NB4 (cell line): ENCODE measurements around the gene RAB6A.

ENCODE experiments used
- DNase-seq: peaks from one replicate; pipeline ENCODE4 v3.0.0; 2010; ENCODE audit warnings: low read depth
- H3K4me3 ChIP-seq: one replicate; pipeline ENCODE4 v1.5.1; 2011; ENCODE audit warnings: mild to moderate bottlenecking, low read depth, low read length, moderate library complexity
- CTCF ChIP-seq: IDR thresholded peaks from one replicate; pipeline ENCODE4 v1.5.1; 2012; ENCODE audit warnings: low read depth, low read length
- MAX ChIP-seq: IDR thresholded peaks from 2 replicates; pipeline ENCODE4 v1.6.1; 2011; ENCODE audit warnings: low read depth, low read length
- MYC ChIP-seq: IDR thresholded peaks from 2 replicates; pipeline ENCODE4 v1.6.1; 2011; ENCODE audit warnings: low read depth, low read length
- POLR2A ChIP-seq: IDR thresholded peaks from 2 replicates; pipeline ENCODE4 v1.6.1; 2011; ENCODE audit warnings: mild to moderate bottlenecking; ENCODE audit not compliant: insufficient read length; ENCODE audit errors: extremely low read depth

The RAB6A gene

GRCh38 chr11:73800276-73800806 is 39.5 kb upstream of the RAB6A start:
- no peak for TF ChIP-seq MYC
- TF ChIP-seq POLR2A = no peak
- no peak for TF ChIP-seq MAX
- TF ChIP-seq CTCF = no peak
- H3K4me3 ChIP-seq = no peak overlapping the region
- DNase-seq = no peak

- TF ChIP-seq CTCF = no peak
- no peak for TF ChIP-seq MYC
- TF ChIP-seq POLR2A = no peak
- no peak for TF ChIP-seq MAX
- DNase-seq = no peak
- no peak overlapping the region for H3K4me3 ChIP-seq
These were observed 36.6 kb upstream of the RAB6A start for GRCh38 chr11:73797457-73797856.

GRCh38 chr11:73795925-73796632 is 35.2 kb upstream of the RAB6A start:
- TF ChIP-seq POLR2A (no peak), CTCF (no peak), MAX (no peak), MYC (no peak)
- DNase-seq = no peak
- H3K4me3 ChIP-seq = no peak overlapping the region

DNA sequence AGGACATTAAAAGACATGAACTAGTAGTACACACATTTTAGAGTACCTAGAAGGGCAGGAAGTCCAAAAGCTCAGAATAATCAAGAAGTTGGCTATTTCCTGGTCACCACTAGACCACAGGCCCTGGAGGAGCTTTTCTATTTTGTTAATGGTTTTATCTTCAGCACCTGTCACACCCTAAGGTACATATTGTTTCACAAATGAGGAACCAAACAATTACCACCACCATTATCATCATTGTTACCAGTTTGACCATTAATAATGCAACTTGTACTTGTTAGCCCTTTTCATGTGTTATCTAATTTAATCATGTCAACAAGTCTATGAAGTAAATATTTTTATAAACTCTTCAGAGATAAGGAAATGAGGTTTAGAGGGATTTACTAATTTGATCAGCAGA is 31.7 kb upstream of the RAB6A start:
- TF ChIP-seq POLR2A = no peak
- TF ChIP-seq MYC = no peak
- TF ChIP-seq CTCF = no peak
- TF ChIP-seq MAX = no peak
- H3K4me3 ChIP-seq = no peak overlapping the region
- DNase-seq = no peak

DNA sequence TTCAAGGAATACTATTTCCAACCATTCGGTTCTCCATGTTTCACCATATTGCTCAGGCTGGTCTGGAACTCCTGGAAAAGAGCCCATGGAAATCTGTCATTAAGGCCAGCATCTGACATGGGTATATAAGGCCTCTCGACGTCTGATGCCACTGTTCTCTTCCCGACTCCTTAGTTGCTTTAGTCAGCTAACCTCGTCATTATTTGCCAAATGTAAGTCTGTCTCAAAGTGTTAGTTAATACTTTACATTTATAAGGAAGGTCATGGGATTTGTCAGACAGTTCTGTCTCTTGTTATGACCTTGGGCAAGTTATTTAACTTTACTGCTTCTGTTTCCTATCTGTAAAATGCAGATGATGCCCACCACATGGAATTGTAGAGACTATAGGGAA is 28.4 kb upstream of the RAB6A start:
- peak overlapping the region; percentile 79 for H3K4me3 ChIP-seq
- TF ChIP-seq CTCF = no peak
- no peak for TF ChIP-seq MAX
- no peak for TF ChIP-seq POLR2A
- no peak for TF ChIP-seq MYC
- no peak for DNase-seq
